Measurements from ENCODE around the gene MRPS21.

DNA sequence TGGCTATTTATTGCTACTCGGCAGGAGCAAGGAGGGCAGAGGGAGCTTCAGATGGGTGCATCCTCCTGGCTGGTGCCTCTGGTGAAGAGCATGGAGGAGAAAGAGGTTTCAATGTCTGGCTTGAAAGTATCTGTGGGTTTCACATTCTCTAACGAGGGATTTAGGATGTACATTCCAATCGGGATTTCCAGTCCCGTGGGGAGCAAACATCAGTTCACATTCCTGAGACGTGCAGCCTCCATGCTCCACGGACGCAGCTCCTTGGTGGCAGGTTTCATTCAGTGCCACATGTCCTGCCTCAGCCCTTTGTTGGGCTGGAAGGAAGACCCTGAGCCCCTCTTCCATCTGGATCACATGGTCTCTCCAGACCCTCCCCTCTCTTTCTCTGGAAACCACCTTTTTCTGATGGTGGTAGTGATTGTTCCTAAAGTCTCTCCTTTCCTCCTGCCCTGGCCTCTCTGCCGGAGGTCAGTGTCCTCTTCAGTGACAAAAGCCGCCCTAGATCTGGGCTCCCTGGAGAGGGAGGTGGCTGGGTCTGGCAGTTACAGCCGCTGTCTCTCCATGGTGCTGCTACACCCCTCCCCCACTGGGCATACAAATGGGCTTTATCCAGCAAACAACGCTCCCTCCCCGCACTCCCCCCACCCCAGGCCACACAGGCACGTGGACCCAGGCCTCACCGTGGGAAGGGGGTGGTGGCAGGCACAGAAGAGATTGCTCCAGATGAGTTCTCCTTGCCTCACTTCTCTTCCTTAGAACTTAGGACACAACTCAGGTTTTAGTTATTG, 36.9 kb upstream of the MRPS21 start:
- TF ChIP-seq, protein P1, sequence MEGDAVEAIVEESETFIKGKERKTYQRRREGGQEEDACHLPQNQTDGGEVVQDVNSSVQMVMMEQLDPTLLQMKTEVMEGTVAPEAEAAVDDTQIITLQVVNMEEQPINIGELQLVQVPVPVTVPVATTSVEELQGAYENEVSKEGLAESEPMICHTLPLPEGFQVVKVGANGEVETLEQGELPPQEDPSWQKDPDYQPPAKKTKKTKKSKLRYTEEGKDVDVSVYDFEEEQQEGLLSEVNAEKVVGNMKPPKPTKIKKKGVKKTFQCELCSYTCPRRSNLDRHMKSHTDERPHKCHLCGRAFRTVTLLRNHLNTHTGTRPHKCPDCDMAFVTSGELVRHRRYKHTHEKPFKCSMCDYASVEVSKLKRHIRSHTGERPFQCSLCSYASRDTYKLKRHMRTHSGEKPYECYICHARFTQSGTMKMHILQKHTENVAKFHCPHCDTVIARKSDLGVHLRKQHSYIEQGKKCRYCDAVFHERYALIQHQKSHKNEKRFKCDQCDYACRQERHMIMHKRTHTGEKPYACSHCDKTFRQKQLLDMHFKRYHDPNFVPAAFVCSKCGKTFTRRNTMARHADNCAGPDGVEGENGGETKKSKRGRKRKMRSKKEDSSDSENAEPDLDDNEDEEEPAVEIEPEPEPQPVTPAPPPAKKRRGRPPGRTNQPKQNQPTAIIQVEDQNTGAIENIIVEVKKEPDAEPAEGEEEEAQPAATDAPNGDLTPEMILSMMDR (IDR thresholded peaks at IDR 0.05; ENCODE audit: low read depth, low read length): no peak
- TF ChIP-seq, protein P2, sequence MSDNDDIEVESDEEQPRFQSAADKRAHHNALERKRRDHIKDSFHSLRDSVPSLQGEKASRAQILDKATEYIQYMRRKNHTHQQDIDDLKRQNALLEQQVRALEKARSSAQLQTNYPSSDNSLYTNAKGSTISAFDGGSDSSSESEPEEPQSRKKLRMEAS (IDR thresholded peaks at IDR 0.05; ENCODE audit: low read depth, low read length): no peak

Data from NB4 (cell line).